Measurements from ENCODE around the gene RIPOR3.

The RIPOR3 gene

GRCh38 chr20:50562262-50562701, 129.1 kb downstream of the RIPOR3 start:
- Histone ChIP-seq H3K79me2 (ENCODE audit: low read length) (peaks cover 99% of the 10 kb centered on the region), H3K36me3 (replicated peaks; ENCODE audit: low read depth, low read length) (peaks cover 75% of the 10 kb centered on the region), H3K9ac (ENCODE audit: low read length) (no peak overlapping the region), H3K27me3 (ENCODE audit: low read depth, low read length) (no peaks in the 10 kb centered on the region), H3K4me1 (ENCODE audit: low read length) (peaks cover 83% of the 10 kb centered on the region), H3K9me3 (ENCODE audit: insufficient read depth, low read length) (no peaks in the 10 kb centered on the region), H3K4me2 (ENCODE audit: low read length) (peak overlapping the region; percentile 83), H3K27ac (ENCODE audit: low read length) (peak overlapping the region; percentile 83; the same call in 1 of the 2 replicates), H2AFZ (ENCODE audit: low read depth, low read length) (no peak overlapping the region), H4K20me1 (ENCODE audit: insufficient read depth, low read length) (peaks cover 88% of the 10 kb centered on the region), H3K4me3 (ENCODE audit: low read length) (peak overlapping the region; percentile 36; the same call in 1 of the 2 replicates)
- TF ChIP-seq CTCF (IDR thresholded peaks at IDR 0.05; ENCODE audit: low read depth, low read length) (no peak), EZH2phosphoT487 (IDR thresholded peaks at IDR 0.05; ENCODE audit: low read depth) (no peak)

DNA sequence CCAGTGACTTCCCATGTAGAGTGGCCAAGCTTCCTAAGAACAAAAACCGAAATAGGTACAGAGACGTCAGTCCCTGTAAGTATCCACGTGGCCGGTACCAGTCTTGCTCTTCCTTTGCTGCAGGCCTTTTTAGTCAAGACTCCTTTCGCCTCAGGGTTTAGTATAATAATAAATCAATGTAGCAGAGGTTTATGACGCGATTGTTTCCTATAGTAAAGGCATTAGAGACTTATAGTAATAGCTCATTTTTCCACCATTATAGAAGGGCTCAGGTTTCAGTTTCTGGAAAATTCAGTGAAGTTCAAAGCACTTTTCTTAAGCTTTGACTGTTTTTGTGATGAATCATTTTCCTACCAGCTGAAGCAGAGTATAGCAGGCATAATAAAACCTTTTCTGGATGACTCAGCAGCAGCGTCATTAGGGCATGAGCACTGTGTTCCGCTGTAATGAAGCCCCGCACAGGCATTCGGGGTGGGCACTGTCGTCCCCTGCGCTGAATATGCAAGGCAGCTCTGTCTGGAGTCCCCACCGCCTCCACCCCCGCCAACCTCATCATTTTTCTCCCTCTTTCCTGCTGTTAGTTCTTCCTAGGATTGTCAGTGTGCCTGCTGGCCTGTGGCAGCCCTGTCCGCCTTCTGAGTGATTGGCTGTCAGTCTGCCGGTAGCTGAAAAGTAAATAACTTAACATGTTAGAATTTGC, 129.8 kb downstream of the RIPOR3 start:
- Histone ChIP-seq H3K79me2 (ENCODE audit: low read length) (peaks cover 99% of the 10 kb centered on the region), H4K20me1 (ENCODE audit: insufficient read depth, low read length) (peaks cover 87% of the 10 kb centered on the region), H2AFZ (ENCODE audit: low read depth, low read length) (no peak overlapping the region), H3K4me1 (ENCODE audit: low read length) (peaks cover 78% of the 10 kb centered on the region), H3K9me3 (ENCODE audit: insufficient read depth, low read length) (no peaks in the 10 kb centered on the region), H3K9ac (ENCODE audit: low read length) (peak overlapping the region; percentile 57), H3K27me3 (ENCODE audit: low read depth, low read length) (no peaks in the 10 kb centered on the region), H3K4me2 (ENCODE audit: low read length) (peak overlapping the region; percentile 83), H3K4me3 (ENCODE audit: low read length) (peak overlapping the region; percentile 57), H3K36me3 (replicated peaks; ENCODE audit: low read depth, low read length) (peaks cover 73% of the 10 kb centered on the region), H3K27ac (ENCODE audit: low read length) (peak overlapping the region; percentile 83)
- no peak for TF ChIP-seq EZH2phosphoT487 (IDR thresholded peaks at IDR 0.05; ENCODE audit: low read depth)
- no peak for TF ChIP-seq CTCF (IDR thresholded peaks at IDR 0.05; ENCODE audit: low read depth, low read length)

DNA sequence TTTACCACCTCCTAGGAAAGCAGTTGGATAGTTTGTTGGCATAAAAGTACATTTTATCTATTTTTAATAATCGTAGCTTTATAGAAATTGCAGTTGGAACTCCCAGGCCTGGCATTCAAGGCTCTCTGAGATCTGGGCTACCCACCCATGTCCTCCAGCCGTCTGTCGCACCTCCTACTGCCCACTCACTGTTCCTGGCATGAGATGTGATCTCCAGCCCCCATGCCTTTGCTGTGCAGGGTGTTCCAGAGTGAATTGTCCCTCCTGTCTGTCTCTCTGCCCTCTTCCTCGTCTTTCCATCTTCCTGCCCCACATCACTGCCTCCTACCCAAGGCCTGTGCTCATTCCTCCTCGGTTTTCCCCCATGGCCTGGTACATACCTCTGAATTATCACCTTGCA, 130.5 kb downstream of the RIPOR3 start:
- H3K36me3 ChIP-seq (replicated peaks; ENCODE audit: low read depth, low read length), result peaks cover 73% of the 10 kb centered on the region
- peak overlapping the region; percentile 83 for H3K27ac ChIP-seq (ENCODE audit: low read length)
- peaks cover 87% of the 10 kb centered on the region for H4K20me1 ChIP-seq (ENCODE audit: insufficient read depth, low read length)
- peak overlapping the region; percentile 57 for H3K9ac ChIP-seq (ENCODE audit: low read length)
- no peaks in the 10 kb centered on the region for H3K27me3 ChIP-seq (ENCODE audit: low read depth, low read length)
- no peak overlapping the region for H2AFZ ChIP-seq (ENCODE audit: low read depth, low read length)
- peaks cover 71% of the 10 kb centered on the region for H3K4me1 ChIP-seq (ENCODE audit: low read length)
- no peaks in the 10 kb centered on the region; the same call in 1 of the 2 replicates for H3K9me3 ChIP-seq (ENCODE audit: insufficient read depth, low read length)
- H3K4me3 ChIP-seq (ENCODE audit: low read length), result peak overlapping the region; percentile 57
- H3K79me2 ChIP-seq (ENCODE audit: low read length), result peaks cover 99% of the 10 kb centered on the region
- no peak for TF ChIP-seq CTCF (IDR thresholded peaks at IDR 0.05; ENCODE audit: low read depth, low read length)
- TF ChIP-seq EZH2phosphoT487 (IDR thresholded peaks at IDR 0.05; ENCODE audit: low read depth), result no peak
- peak overlapping the region; percentile 83 for H3K4me2 ChIP-seq (ENCODE audit: low read length)

- Histone ChIP-seq H4K20me1 (ENCODE audit: insufficient read depth, low read length) (peaks cover 85% of the 10 kb centered on the region), H3K4me2 (ENCODE audit: low read length) (peak overlapping the region; percentile 83), H3K27ac (ENCODE audit: low read length) (peak overlapping the region; percentile 83), H3K79me2 (ENCODE audit: low read length) (peaks cover 99% of the 10 kb centered on the region), H3K4me3 (ENCODE audit: low read length) (peak overlapping the region; percentile 57; the same call in 1 of the 2 replicates), H3K9ac (ENCODE audit: low read length) (peak overlapping the region; percentile 57; the same call in 1 of the 2 replicates), H3K27me3 (ENCODE audit: low read depth, low read length) (no peaks in the 10 kb centered on the region), H3K4me1 (ENCODE audit: low read length) (peaks cover 64% of the 10 kb centered on the region), H3K36me3 (replicated peaks; ENCODE audit: low read depth, low read length) (peaks cover 73% of the 10 kb centered on the region), H3K9me3 (ENCODE audit: insufficient read depth, low read length) (peaks cover 3% of the 10 kb centered on the region), H2AFZ (ENCODE audit: low read depth, low read length) (no peak overlapping the region)
- no peak for TF ChIP-seq CTCF (IDR thresholded peaks at IDR 0.05; ENCODE audit: low read depth, low read length)
- no peak for TF ChIP-seq EZH2phosphoT487 (IDR thresholded peaks at IDR 0.05; ENCODE audit: low read depth)
Observed at GRCh38 chr20:50559856-50560638, 131.3 kb downstream of the RIPOR3 start.

Data from OCI-LY3 (cell line).